ENCODE data around the gene MYT1.

GRCh38 chr20:64268174-64268573, 103.9 kb downstream of the MYT1 start:
- TF ChIP-seq CTCF (IDR thresholded peaks at IDR 0.05; ENCODE audit: low read length) (no peak), EZH2 (IDR thresholded peaks at IDR 0.05; ENCODE audit: borderline replicate concordance, low read length) (no peak)

Measured in OCI-LY1 (cell line).